IMR-90 (cell line): Measurements from ENCODE around the gene THY1. TPM values are rescaled to one million over a fixed set of nuclear protein-coding genes. Genes with fewer than 3 reads are reported as not detected.

ENCODE experiments used
- ATAC-seq: fragments of 200-7000 bp; cut with Tn5 transposase; 2 replicates; pipeline ENCODE4 v1.9.1; 2020; ENCODE audit warnings: low read depth, mild to moderate bottlenecking, moderate library complexity
- BruUV-seq: library from RNA; stranded (reverse); fragments of 400-500 nt; replicated peaks from 2 replicates; lab custom pipeline; 2021; lab: Mats Ljungman, UMichigan
- CTCF ChIA-PET: fragments of 300-600 bp; formaldehyde crosslinking; extraction: SDS; loops from one replicate; lab custom pipeline; 2021; ENCODE audit warnings: antibody characterized with exemption; lab: Yijun Ruan, JAX
- POLR2A ChIA-PET: fragments of 300-600 bp; sonication (Branson Sonifier 250); formaldehyde crosslinking; loops from one replicate; lab custom pipeline; 2022; ENCODE audit warnings: antibody characterized with exemption; ENCODE audit not compliant: unreplicated experiment; lab: Charles Lee
- DNase-seq: peaks from one replicate; pipeline ENCODE4 v3.0.0; 2013
- H2AFZ ChIP-seq: replicated peaks from 2 replicates; pipeline ENCODE3; 2013; ENCODE audit warnings: low read length, mild to moderate bottlenecking; ENCODE audit not compliant: poor library complexity
- H2AK5ac ChIP-seq: 2 replicates; pipeline ENCODE4 v1.6.1; 2013; ENCODE audit warnings: low read depth, low read length, inconsistent platforms
- H2AK9ac ChIP-seq: replicated peaks from 2 replicates; pipeline ENCODE3; 2013; ENCODE audit warnings: mild to moderate bottlenecking, low read depth, low read length, moderate library complexity; ENCODE audit not compliant: poor library complexity
- H2BK120ac ChIP-seq: 2 replicates; pipeline ENCODE4 v1.6.1; 2013; ENCODE audit warnings: low read depth, low read length, inconsistent platforms
- H2BK15ac ChIP-seq: 3 replicates; pipeline ENCODE4 v1.6.1; 2013; ENCODE audit warnings: low read depth, low read length, inconsistent platforms
- H2BK20ac ChIP-seq: 2 replicates; pipeline ENCODE4 v1.6.1; 2013; ENCODE audit warnings: low read depth, mild to moderate bottlenecking, inconsistent platforms, low read length, moderate library complexity
- H2BK5ac ChIP-seq: 2 replicates; pipeline ENCODE4 v1.6.1; 2013; ENCODE audit warnings: mild to moderate bottlenecking, low read depth, low read length, inconsistent platforms; ENCODE audit not compliant: poor library complexity, severe bottlenecking
- H3K14ac ChIP-seq: replicated peaks from 2 replicates; pipeline ENCODE4 v1.6.1; 2013; ENCODE audit warnings: low read depth, low read length, inconsistent platforms
- H3K18ac ChIP-seq: 2 replicates; pipeline ENCODE4 v1.6.1; 2013; ENCODE audit warnings: low read depth, low read length, control low read depth
- H3K23ac ChIP-seq: 2 replicates; pipeline ENCODE4 v1.6.1; 2013; ENCODE audit warnings: low read depth, low read length, inconsistent platforms
- H3K27ac ChIP-seq: 2 replicates; pipeline ENCODE4 v1.5.1; 2013; ENCODE audit warnings: mild to moderate bottlenecking, control low read depth, low read length; ENCODE audit not compliant: insufficient read depth
- H3K27me3 ChIP-seq: 2 replicates; pipeline ENCODE4 v1.6.1; 2013; ENCODE audit warnings: low read length; ENCODE audit not compliant: control insufficient read depth, insufficient read depth
- H3K36me3 ChIP-seq: 2 replicates; pipeline ENCODE4 v1.6.1; 2013; ENCODE audit warnings: low read length, mixed read lengths; ENCODE audit not compliant: control insufficient read depth, insufficient read depth
- H3K4ac ChIP-seq: 2 replicates; pipeline ENCODE4 v1.6.1; 2013; ENCODE audit warnings: low read depth, low read length, inconsistent platforms
- H3K4me1 ChIP-seq: 2 replicates; pipeline ENCODE4 v1.6.1; 2013; ENCODE audit warnings: low read length, mixed read lengths; ENCODE audit not compliant: control insufficient read depth, insufficient read depth
- H3K4me2 ChIP-seq: 2 replicates; pipeline ENCODE4 v1.6.1; 2013; ENCODE audit warnings: low read depth, mild to moderate bottlenecking, control low read depth, low read length, moderate library complexity
- H3K4me3 ChIP-seq: 2 replicates; pipeline ENCODE4 v1.5.1; 2013; ENCODE audit warnings: low read depth, mild to moderate bottlenecking, control low read depth, low read length, moderate library complexity; ENCODE audit not compliant: insufficient read depth
- H3K56ac ChIP-seq: 2 replicates; pipeline ENCODE4 v1.6.1; 2013; ENCODE audit warnings: low read length, inconsistent platforms; ENCODE audit not compliant: insufficient read depth; ENCODE audit errors: extremely low read depth
- H3K79me1 ChIP-seq, 2 experiments: 2 replicates each; pipeline ENCODE4 v1.6.1; 2013; ENCODE audit warnings: low read length in 2 of 2, inconsistent platforms in 1 of 2, low read depth in 1 of 2
- H3K9ac ChIP-seq: 2 replicates; pipeline ENCODE4 v1.6.1; 2013; ENCODE audit warnings: low read depth, low read length, control low read depth
- H3K9me1 ChIP-seq: 2 replicates; pipeline ENCODE4 v1.6.1; 2013; ENCODE audit warnings: low read length, inconsistent platforms; ENCODE audit not compliant: insufficient read depth
- H3K9me3 ChIP-seq: 2 replicates; pipeline ENCODE4 v1.6.1; 2013; ENCODE audit warnings: low read length; ENCODE audit not compliant: control insufficient read depth, insufficient read depth
- H4K20me1 ChIP-seq: 2 replicates; pipeline ENCODE4 v1.6.1; 2013; ENCODE audit warnings: low read length, inconsistent platforms; ENCODE audit not compliant: insufficient read depth
- H4K5ac ChIP-seq: 2 replicates; pipeline ENCODE4 v1.6.1; 2013; ENCODE audit warnings: mild to moderate bottlenecking, low read depth, low read length, control low read depth
- H4K8ac ChIP-seq, 2 experiments: 2 replicates each; pipeline ENCODE4 v1.6.1; 2013; ENCODE audit warnings: low read depth in 2 of 2, low read length in 2 of 2, control low read depth in 1 of 2, inconsistent platforms in 1 of 2
- H4K91ac ChIP-seq: 2 replicates; pipeline ENCODE4 v1.6.1; 2013; ENCODE audit warnings: low read depth, low read length, inconsistent platforms; ENCODE audit not compliant: insufficient read depth
- BHLHE40 ChIP-seq: fragments of 150-350 bp; IDR thresholded peaks from 2 replicates; pipeline ENCODE4 v1.6.1; 2016; ENCODE audit warnings: mild to moderate bottlenecking, low read depth, low read length
- CHD1 ChIP-seq: IDR thresholded peaks from 2 replicates; pipeline ENCODE4 v1.6.1; 2012; ENCODE audit warnings: low read depth, low read length, improper control_type of control experiment
- FOS ChIP-seq: fragments of 150-350 bp; IDR thresholded peaks from 2 replicates; pipeline ENCODE4 v1.6.1; 2016; ENCODE audit warnings: low read depth, low read length
- MAFK ChIP-seq: IDR thresholded peaks from 2 replicates; pipeline ENCODE4 v1.6.1; 2012; ENCODE audit warnings: low read depth, low read length, improper control_type of control experiment
- MAZ ChIP-seq: IDR thresholded peaks from 2 replicates; pipeline ENCODE4 v1.6.1; 2012; ENCODE audit warnings: low read depth, mild to moderate bottlenecking, low read length, improper control_type of control experiment, moderate library complexity, borderline replicate concordance
- NFE2L2 ChIP-seq: fragments of 150-350 bp; IDR thresholded peaks from 2 replicates; pipeline ENCODE4 v1.6.1; 2016; ENCODE audit warnings: low read depth, mild to moderate bottlenecking, low read length
- POLR2A ChIP-seq: IDR thresholded peaks from 2 replicates; pipeline ENCODE4 v1.6.1; 2012; ENCODE audit warnings: mild to moderate bottlenecking, low read depth, low read length
- RAD21 ChIP-seq: IDR thresholded peaks from 2 replicates; pipeline ENCODE4 v1.6.1; 2012; ENCODE audit warnings: low read length, improper control_type of control experiment
- RCOR1 ChIP-seq: IDR thresholded peaks from 2 replicates; pipeline ENCODE4 v1.6.1; 2012; ENCODE audit warnings: mild to moderate bottlenecking, low read length, improper control_type of control experiment; ENCODE audit not compliant: insufficient replicate concordance
- RFX5 ChIP-seq: IDR thresholded peaks from 2 replicates; pipeline ENCODE4 v1.8.0; 2012; ENCODE audit warnings: low read depth, mild to moderate bottlenecking, low read length, moderate library complexity
- SMC3 ChIP-seq: fragments of 150-350 bp; IDR thresholded peaks from 2 replicates; pipeline ENCODE4 v1.6.1; 2016; ENCODE audit warnings: low read depth, mild to moderate bottlenecking, antibody characterized with exemption, low read length, moderate library complexity
- WGBS, 2 experiments: methylation state at CpG; one replicate each; pipeline versions ENCODE4 v1.1.5 to v1.1.7; 2013; ENCODE audit warnings: missing lambda C conversion rate in 2 of 2; ENCODE audit not compliant: insufficient read length in 1 of 2; ENCODE audit errors: extremely low coverage in 2 of 2; 5-methylcytosine and 5-hydroxymethylcytosine counted together
- dilution Hi-C: fragments of 300-500 bp; cut with HindIII; formaldehyde crosslinking; loops from one replicate; pipeline ENCODE4 v1.14.3; 2018; ENCODE audit warnings: low sequenced_read_pairs; ENCODE audit not compliant: unreplicated experiment
- in situ Hi-C: fragments of 300-500 bp; cut with MboI; formaldehyde crosslinking; loops from 3 replicates; pipeline ENCODE4 v1.14.3; 2019; ENCODE audit warnings: low sequenced_read_pairs, inconsistent platforms, mixed read lengths
- intact Hi-C: fragments of 100-400 bp; cut with micrococcal nuclease; formaldehyde crosslinking; loops from 2 replicates; pipeline ENCODE4 v1.10.0; 2022
- polyA plus RNA-seq, 3 experiments: library from polyadenylated mRNA; depleted of rRNA; stranded (reverse); fragments of >200 nt; gene quantifications; 2 replicates each; pipeline ENCODE4 v1.2.3, GENCODE V29; 2012; ENCODE audit warnings: low replicate concordance in 1 of 3
- total RNA-seq: library from RNA; depleted of rRNA; stranded (reverse); fragments of >200 nt; gene quantifications from 2 replicates; pipeline ENCODE4 v1.2.3, GENCODE V29; 2012
- TF ChIP-seq, protein P1 (sequence below): fragments of 150-350 bp; IDR thresholded peaks from 2 replicates; pipeline ENCODE4 v1.6.1; 2016; ENCODE audit warnings: low read depth, mild to moderate bottlenecking, low read length, moderate library complexity, borderline replicate concordance
- TF ChIP-seq, protein P2 (sequence below): fragments of 150-350 bp; IDR thresholded peaks from 2 replicates; pipeline ENCODE4 v1.6.1; 2017; ENCODE audit warnings: mild to moderate bottlenecking, antibody characterized with exemption, low read length, low read depth
- TF ChIP-seq, protein P3 (sequence below): conservative IDR thresholded peaks from 2 replicates; pipeline ENCODE4 v1.5.1; 2012; ENCODE audit warnings: mild to moderate bottlenecking, low read depth, low read length, improper control_type of control experiment

The THY1 gene
- total and polyA plus RNA-seq, 2 of the 4 experiments (the other 2 are of a cell fraction), result 703 to 2,603 TPM

- Histone ChIP-seq H3K18ac (no peak overlapping the region), H3K36me3 (no peaks in the 10 kb centered on the region), H2BK15ac (no peak overlapping the region), H3K4ac (peak overlapping the region; percentile 27; the same call in 1 of the 2 replicates), H2AK9ac (peak overlapping the region; percentile 3), H3K27ac (no peak overlapping the region), H4K20me1 (no peaks in the 10 kb centered on the region), H3K9me1 (peaks cover 20% of the 10 kb centered on the region), H4K5ac (no peak overlapping the region), H3K4me3 (no peak overlapping the region), H3K23ac (no peak overlapping the region), H3K9ac (no peak overlapping the region), H4K8ac (no peak overlapping the region), H3K14ac (no peak overlapping the region), H2AK5ac (peak overlapping the region; percentile 52), H2BK20ac (peak overlapping the region; percentile 34), H4K91ac (no peak overlapping the region), H3K79me1 (peaks cover 0 to 9% of the 10 kb centered on the region in 2 experiments; a peak in 1 of 4 replicates), H3K4me2 (no peak overlapping the region; the same call in 1 of the 2 replicates), H3K27me3 (no peaks in the 10 kb centered on the region), H2BK5ac (no peak overlapping the region), H3K56ac (no peak overlapping the region), H3K9me3 (no peaks in the 10 kb centered on the region), H2BK120ac (no peak overlapping the region), H3K4me1 (peaks cover 20% of the 10 kb centered on the region), H2AFZ (peak overlapping the region; percentile 44)
- CTCF ChIA-PET, result interaction anchor here (0.9 to 5.3 kb wide), 5 partner anchors 11 to 106 kb away, joined by 3 to 30 read pairs (median 4); partner anchors contain the start of gene USP2
- POLR2A ChIA-PET, result no interaction called here
- BruUV-seq, result no TSS peak
- DNase-seq (peak; percentile 34), ATAC-seq (peak; percentile 19)
- in situ Hi-C loops, result loop anchor here (25.0 kb wide), 1 partner anchor 744 kb away; no protein-coding TSS in a partner anchor
- intact Hi-C loops, result loop anchor here (10.0 kb wide), 1 partner anchor 356 kb away; the partner anchor contains the start of gene NECTIN1
- no CpG with 5 or more reads among the region's 17 CpGs for whole genome bisulfite sequencing, 2 experiments
- dilution Hi-C loops, result no loop called here
- TF ChIP-seq SMC3 (no peak), BHLHE40 (no peak), RAD21 (no peak), NFE2L2 (no peak), MAFK (no peak), RCOR1 (no peak), FOS (no peak), MAZ (no peak), RFX5 (no peak), POLR2A (no peak), CHD1 (no peak)
- TF ChIP-seq, protein P1, sequence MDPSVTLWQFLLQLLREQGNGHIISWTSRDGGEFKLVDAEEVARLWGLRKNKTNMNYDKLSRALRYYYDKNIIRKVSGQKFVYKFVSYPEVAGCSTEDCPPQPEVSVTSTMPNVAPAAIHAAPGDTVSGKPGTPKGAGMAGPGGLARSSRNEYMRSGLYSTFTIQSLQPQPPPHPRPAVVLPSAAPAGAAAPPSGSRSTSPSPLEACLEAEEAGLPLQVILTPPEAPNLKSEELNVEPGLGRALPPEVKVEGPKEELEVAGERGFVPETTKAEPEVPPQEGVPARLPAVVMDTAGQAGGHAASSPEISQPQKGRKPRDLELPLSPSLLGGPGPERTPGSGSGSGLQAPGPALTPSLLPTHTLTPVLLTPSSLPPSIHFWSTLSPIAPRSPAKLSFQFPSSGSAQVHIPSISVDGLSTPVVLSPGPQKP, result no peak
- TF ChIP-seq, protein P2, sequence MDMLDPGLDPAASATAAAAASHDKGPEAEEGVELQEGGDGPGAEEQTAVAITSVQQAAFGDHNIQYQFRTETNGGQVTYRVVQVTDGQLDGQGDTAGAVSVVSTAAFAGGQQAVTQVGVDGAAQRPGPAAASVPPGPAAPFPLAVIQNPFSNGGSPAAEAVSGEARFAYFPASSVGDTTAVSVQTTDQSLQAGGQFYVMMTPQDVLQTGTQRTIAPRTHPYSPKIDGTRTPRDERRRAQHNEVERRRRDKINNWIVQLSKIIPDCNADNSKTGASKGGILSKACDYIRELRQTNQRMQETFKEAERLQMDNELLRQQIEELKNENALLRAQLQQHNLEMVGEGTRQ, result no peak
- TF ChIP-seq, protein P3, sequence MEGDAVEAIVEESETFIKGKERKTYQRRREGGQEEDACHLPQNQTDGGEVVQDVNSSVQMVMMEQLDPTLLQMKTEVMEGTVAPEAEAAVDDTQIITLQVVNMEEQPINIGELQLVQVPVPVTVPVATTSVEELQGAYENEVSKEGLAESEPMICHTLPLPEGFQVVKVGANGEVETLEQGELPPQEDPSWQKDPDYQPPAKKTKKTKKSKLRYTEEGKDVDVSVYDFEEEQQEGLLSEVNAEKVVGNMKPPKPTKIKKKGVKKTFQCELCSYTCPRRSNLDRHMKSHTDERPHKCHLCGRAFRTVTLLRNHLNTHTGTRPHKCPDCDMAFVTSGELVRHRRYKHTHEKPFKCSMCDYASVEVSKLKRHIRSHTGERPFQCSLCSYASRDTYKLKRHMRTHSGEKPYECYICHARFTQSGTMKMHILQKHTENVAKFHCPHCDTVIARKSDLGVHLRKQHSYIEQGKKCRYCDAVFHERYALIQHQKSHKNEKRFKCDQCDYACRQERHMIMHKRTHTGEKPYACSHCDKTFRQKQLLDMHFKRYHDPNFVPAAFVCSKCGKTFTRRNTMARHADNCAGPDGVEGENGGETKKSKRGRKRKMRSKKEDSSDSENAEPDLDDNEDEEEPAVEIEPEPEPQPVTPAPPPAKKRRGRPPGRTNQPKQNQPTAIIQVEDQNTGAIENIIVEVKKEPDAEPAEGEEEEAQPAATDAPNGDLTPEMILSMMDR, result no peak
Measured at GRCh38 chr11:119368121-119369034, 54.6 kb downstream of the THY1 start.
